Astrocyte of the cerebellum (primary cell): Measurements from ENCODE around the gene PRPF18.

Experiments
- DNase-seq: peaks from one replicate; pipeline ENCODE4 v3.0.0-alpha.2; 2011; ENCODE audit warnings: low read depth
- H3K4me3 ChIP-seq: 2 replicates; pipeline ENCODE4 v1.5.1; 2011; ENCODE audit warnings: mild to moderate bottlenecking, low read depth, low read length, moderate library complexity
- in situ Hi-C: cut with HindIII; loops from 2 replicates; pipeline ENCODE4 v1.10.0; 2017; ENCODE audit warnings: low sequenced_read_pairs
- TF ChIP-seq, protein P1 (sequence below): IDR thresholded peaks from 2 replicates; pipeline ENCODE4 v1.5.1; 2012; ENCODE audit warnings: low read length, low read depth, moderate library complexity, mild to moderate bottlenecking; ENCODE audit errors: missing control alignments

The PRPF18 gene

DNA sequence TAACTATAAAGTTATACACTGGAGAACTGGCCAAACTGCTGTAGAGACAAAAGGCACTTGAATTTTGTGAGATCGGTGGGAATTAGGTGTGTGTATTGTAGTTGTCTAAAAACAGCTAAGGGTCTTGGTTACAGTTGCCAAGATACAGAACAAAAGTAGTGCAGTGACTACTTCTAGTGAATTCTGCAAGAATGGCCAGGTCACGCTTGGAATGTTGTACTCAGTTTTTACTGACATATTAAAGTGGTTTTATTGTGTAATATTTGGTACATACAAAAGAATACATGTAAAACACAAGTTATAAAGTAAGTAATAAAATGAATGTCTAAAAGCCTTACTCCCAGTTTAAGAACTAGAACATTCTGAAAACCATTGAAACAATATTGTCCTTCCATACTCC is 42.4 kb downstream of the PRPF18 start:
- TF ChIP-seq, protein P1, sequence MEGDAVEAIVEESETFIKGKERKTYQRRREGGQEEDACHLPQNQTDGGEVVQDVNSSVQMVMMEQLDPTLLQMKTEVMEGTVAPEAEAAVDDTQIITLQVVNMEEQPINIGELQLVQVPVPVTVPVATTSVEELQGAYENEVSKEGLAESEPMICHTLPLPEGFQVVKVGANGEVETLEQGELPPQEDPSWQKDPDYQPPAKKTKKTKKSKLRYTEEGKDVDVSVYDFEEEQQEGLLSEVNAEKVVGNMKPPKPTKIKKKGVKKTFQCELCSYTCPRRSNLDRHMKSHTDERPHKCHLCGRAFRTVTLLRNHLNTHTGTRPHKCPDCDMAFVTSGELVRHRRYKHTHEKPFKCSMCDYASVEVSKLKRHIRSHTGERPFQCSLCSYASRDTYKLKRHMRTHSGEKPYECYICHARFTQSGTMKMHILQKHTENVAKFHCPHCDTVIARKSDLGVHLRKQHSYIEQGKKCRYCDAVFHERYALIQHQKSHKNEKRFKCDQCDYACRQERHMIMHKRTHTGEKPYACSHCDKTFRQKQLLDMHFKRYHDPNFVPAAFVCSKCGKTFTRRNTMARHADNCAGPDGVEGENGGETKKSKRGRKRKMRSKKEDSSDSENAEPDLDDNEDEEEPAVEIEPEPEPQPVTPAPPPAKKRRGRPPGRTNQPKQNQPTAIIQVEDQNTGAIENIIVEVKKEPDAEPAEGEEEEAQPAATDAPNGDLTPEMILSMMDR, result no peak
- in situ Hi-C loops, result no loop called here
- no peak overlapping the region for H3K4me3 ChIP-seq
- no peak for DNase-seq

DNA sequence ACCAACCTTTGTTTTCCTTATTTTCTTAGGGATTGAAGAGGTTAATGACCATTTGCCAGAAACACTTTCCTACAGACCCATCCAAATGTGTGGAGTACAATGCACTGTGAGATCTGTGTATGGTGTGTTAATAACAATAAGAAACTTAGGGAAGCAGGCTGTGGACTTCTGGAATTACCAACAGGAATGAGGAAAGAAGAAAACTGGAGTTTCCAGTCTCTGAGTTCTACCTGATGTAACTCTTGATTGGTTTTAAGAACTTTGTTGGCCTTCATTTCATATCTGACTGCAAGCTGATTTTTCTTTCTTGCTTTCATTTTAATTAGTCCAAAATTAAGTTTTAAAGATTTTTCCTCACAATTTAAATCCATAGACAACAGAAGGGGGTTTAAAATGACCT is 43.5 kb downstream of the PRPF18 start:
- DNase-seq, result no peak
- in situ Hi-C loops, result no loop called here
- TF ChIP-seq, protein P1, result no peak
- no peak overlapping the region for H3K4me3 ChIP-seq

DNA sequence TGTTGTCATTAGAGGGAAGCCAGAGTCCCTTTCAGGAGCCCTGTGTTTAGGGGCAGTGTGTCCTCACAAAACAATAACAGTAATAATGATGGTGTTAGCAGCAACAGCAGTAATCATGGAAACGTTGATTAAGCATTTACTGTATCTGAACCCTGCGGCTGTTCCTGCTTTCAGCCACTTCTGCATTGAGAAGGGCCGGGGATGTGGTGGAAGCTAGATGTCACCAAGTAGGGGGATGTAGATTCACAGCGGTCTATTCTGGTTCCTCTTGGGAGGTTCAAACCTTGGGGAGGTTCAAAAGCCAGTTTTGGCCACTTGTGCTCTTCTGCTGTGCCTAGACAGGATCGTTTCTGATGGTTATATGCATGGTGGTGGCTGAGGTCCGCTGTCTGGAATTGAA is 44.8 kb downstream of the PRPF18 start:
- TF ChIP-seq, protein P1, result no peak
- in situ Hi-C loops, result no loop called here
- H3K4me3 ChIP-seq, result no peak overlapping the region
- DNase-seq, result no peak

DNA sequence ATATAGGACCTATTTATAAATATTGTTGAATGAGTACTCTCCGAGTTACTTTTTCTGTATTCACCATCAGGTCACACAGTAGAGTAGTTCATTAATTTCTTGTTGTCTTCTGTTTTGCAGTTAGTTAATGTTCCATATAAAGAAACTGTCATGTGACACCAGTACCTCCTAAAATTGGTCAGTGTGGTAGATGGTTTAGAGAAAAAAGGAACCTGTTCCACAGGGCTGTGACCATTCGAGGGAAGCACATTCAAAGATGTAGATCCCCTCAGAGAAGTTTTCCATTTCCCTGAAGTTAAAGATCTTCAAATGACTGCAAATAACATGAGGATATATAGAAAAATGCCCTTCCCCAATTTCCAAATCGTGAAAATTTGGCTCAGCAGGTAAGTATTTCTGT is 45.7 kb downstream of the PRPF18 start:
- no peak for DNase-seq

DNA sequence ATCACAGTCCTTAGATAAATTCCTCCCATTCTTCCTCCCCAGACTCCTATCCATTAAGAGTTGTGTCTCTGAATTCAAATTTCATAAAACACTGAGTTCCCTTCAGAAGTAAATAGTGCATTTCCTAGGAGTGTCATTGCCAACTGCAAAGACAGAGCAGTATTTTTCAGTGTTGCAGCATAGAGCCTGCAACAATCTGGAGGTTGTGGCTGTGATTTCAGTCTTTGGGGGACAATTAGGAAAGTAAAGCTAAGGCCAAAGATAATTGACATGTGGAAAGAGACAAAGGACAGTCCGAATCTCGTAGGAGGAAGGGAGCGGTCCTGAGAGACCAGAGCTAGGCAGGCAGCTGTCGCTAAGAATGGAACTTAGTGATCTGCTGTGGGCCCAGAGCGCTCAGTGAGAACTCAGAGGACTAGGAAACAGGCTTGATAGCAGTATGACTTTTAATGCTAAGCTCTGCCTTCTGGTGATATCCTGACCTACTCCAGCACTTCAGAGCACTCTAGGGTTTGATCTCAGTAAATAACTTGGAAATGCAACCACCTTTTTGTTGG is 46.2 kb downstream of the PRPF18 start:
- no peak for DNase-seq
- TF ChIP-seq, protein P1, result no peak
- in situ Hi-C loops, result no loop called here
- H3K4me3 ChIP-seq, result no peak overlapping the region

More for the DNA sequence above, 45.7 kb downstream of the PRPF18 start:
- TF ChIP-seq, protein P1, result no peak
- no peak overlapping the region for H3K4me3 ChIP-seq
- in situ Hi-C loops, result no loop called here

DNA sequence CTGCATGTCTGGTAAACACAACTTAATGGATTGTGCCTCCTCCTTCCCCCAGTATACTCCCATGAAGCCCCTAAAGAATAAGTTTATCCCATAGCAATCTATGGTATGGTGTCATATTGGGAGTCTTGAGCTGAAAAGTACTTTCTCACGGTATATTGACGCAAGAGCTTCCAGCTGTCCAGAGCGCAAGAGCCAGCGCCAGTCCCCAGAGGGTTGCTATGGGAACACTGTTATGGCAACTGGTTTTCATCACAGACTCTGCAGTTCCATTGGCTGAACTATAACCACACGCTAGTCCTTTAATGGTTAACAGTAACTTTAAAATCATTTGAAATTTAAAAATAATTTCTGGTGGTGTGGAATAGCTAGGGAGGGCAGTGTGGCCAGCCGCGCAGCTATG is 46.9 kb downstream of the PRPF18 start:
- DNase-seq, result peak; percentile 38
- H3K4me3 ChIP-seq, result no peak overlapping the region
- TF ChIP-seq, protein P1, result no peak
- in situ Hi-C loops, result no loop called here

DNA sequence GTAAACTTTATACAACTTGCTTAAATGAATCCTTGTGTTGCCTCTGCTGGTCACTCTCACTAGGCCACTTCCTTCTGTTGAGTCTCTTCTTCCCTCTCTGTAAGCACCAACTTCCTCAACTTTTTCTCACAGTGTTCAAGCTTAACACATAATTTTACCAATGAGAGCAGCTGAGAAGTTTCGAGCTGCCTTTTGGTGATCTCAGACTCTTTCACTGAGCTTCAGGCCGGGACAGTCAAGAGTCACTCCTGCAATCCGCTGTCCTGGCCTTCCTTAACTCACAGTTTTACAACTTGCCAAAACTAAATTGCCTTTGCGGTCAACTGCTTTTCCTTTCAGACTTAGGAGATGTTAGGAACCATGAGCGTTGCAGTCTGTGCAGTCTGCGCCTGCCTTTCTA is 47.4 kb downstream of the PRPF18 start:
- in situ Hi-C loops, result no loop called here
- DNase-seq, result no peak
- H3K4me3 ChIP-seq, result no peak overlapping the region
- TF ChIP-seq, protein P1, result no peak
